Measurements from ENCODE around the gene OR7D2.

The OR7D2 gene

GRCh38 chr19:9178901-9179300, at the start of gene OR7D2:
Gene OR7D2, plus strand, starts transcription at chr19:9178979. Its CDS starts 6,803 bp downstream, at chr19:9185782.
- Mint-ChIP-seq H3K4me3 (no peak within 1 kb of the TSS), H3K9me3 (peaks cover 4% of the 10 kb centered on the region), H3K36me3 (ENCODE audit: low read depth) (peaks cover 29% of the 10 kb centered on the region), H3K4me1 (ENCODE audit: low read depth) (no peaks in the 10 kb centered on the region), H3K27me3 (no peaks in the 10 kb centered on the region), H3K27ac (no peak within 1 kb of the TSS)
- no peak for DNase-seq

- Mint-ChIP-seq H3K27me3 (peaks cover 32% of the 10 kb centered on the region), H3K27ac (no peak overlapping the region), H3K4me1 (ENCODE audit: low read depth) (peaks cover 4% of the 10 kb centered on the region), H3K4me3 (no peak overlapping the region), H3K36me3 (ENCODE audit: low read depth) (no peaks in the 10 kb centered on the region), H3K9me3 (no peaks in the 10 kb centered on the region)
- no peak for DNase-seq
Measured at GRCh38 chr19:9130965-9131364, 47.8 kb upstream of the OR7D2 start.

- Mint-ChIP-seq H3K27me3 (peaks cover 20% of the 10 kb centered on the region), H3K27ac (no peak overlapping the region), H3K4me3 (no peak overlapping the region), H3K4me1 (ENCODE audit: low read depth) (peaks cover 7% of the 10 kb centered on the region), H3K9me3 (no peaks in the 10 kb centered on the region), H3K36me3 (ENCODE audit: low read depth) (no peaks in the 10 kb centered on the region)
- DNase-seq, result no peak
Measured at GRCh38 chr19:9132422-9132821, 46.4 kb upstream of the OR7D2 start.

- Mint-ChIP-seq H3K27me3 (peaks cover 3% of the 10 kb centered on the region), H3K36me3 (ENCODE audit: low read depth) (peaks cover 42% of the 10 kb centered on the region), H3K4me1 (ENCODE audit: low read depth) (peaks cover 39% of the 10 kb centered on the region), H3K9me3 (peaks cover 9% of the 10 kb centered on the region), H3K27ac (peak overlapping the region; percentile 99), H3K4me3 (peak overlapping the region; percentile 97)
- no peak for DNase-seq
Measured at GRCh38 chr19:9139609-9140158, 39.1 kb upstream of the OR7D2 start.

GRCh38 chr19:9140159-9140874, 38.5 kb upstream of the OR7D2 start, which contains the start of gene ZNF317:
Gene ZNF317, plus strand, starts transcription at chr19:9140397. Its CDS starts 15,620 bp downstream, at chr19:9156017.
- Mint-ChIP-seq H3K27me3 (peaks cover 2% of the 10 kb centered on the region), H3K9me3 (peaks cover 13% of the 10 kb centered on the region), H3K4me1 (ENCODE audit: low read depth) (peaks cover 41% of the 10 kb centered on the region), H3K36me3 (ENCODE audit: low read depth) (peaks cover 49% of the 10 kb centered on the region), H3K4me3 (peak within 1 kb of the TSS; percentile 97), H3K27ac (peak within 1 kb of the TSS; percentile 99)
- peak; percentile 88 for DNase-seq

- peaks cover 72% of the 10 kb centered on the region for H3K4me1 Mint-ChIP-seq (ENCODE audit: low read depth)
- H3K36me3 Mint-ChIP-seq (ENCODE audit: low read depth), result peaks cover 93% of the 10 kb centered on the region
- DNase-seq, result no peak
- H3K4me3 Mint-ChIP-seq, result no peak overlapping the region
- H3K27ac Mint-ChIP-seq, result no peak overlapping the region
- peaks cover 33% of the 10 kb centered on the region for H3K9me3 Mint-ChIP-seq
- no peaks in the 10 kb centered on the region for H3K27me3 Mint-ChIP-seq
Measured at GRCh38 chr19:9144920-9145319, 33.9 kb upstream of the OR7D2 start.

GRCh38 chr19:9146882-9147281, 31.9 kb upstream of the OR7D2 start:
- Mint-ChIP-seq H3K27ac (no peak overlapping the region), H3K4me1 (ENCODE audit: low read depth) (peaks cover 79% of the 10 kb centered on the region), H3K9me3 (peaks cover 47% of the 10 kb centered on the region), H3K27me3 (no peaks in the 10 kb centered on the region), H3K4me3 (no peak overlapping the region), H3K36me3 (ENCODE audit: low read depth) (peaks cover 95% of the 10 kb centered on the region)
- no peak for DNase-seq

- Mint-ChIP-seq H3K27ac (no peak overlapping the region), H3K27me3 (no peaks in the 10 kb centered on the region), H3K4me1 (ENCODE audit: low read depth) (peaks cover 76% of the 10 kb centered on the region), H3K36me3 (ENCODE audit: low read depth) (peaks cover 98% of the 10 kb centered on the region), H3K4me3 (no peak overlapping the region), H3K9me3 (peaks cover 52% of the 10 kb centered on the region)
- no peak for DNase-seq
Measured at GRCh38 chr19:9148697-9149096, 30.1 kb upstream of the OR7D2 start.

- Mint-ChIP-seq H3K27ac (no peak overlapping the region), H3K9me3 (peaks cover 49% of the 10 kb centered on the region), H3K27me3 (no peaks in the 10 kb centered on the region), H3K4me3 (no peak overlapping the region), H3K4me1 (ENCODE audit: low read depth) (peaks cover 76% of the 10 kb centered on the region), H3K36me3 (ENCODE audit: low read depth) (peaks cover 98% of the 10 kb centered on the region)
- DNase-seq, result no peak
Measured at GRCh38 chr19:9149997-9150396, 28.8 kb upstream of the OR7D2 start.

GRCh38 chr19:9150650-9151049, 28.1 kb upstream of the OR7D2 start:
- DNase-seq, result no peak
- Mint-ChIP-seq H3K27ac (no peak overlapping the region), H3K4me1 (ENCODE audit: low read depth) (peaks cover 79% of the 10 kb centered on the region), H3K9me3 (peaks cover 49% of the 10 kb centered on the region), H3K4me3 (no peak overlapping the region), H3K27me3 (no peaks in the 10 kb centered on the region), H3K36me3 (ENCODE audit: low read depth) (peaks cover 98% of the 10 kb centered on the region)

GRCh38 chr19:9151367-9151766, 27.4 kb upstream of the OR7D2 start:
- Mint-ChIP-seq H3K27me3 (no peaks in the 10 kb centered on the region), H3K4me3 (no peak overlapping the region), H3K27ac (no peak overlapping the region), H3K36me3 (ENCODE audit: low read depth) (peaks cover 100% of the 10 kb centered on the region), H3K4me1 (ENCODE audit: low read depth) (peaks cover 76% of the 10 kb centered on the region), H3K9me3 (peaks cover 54% of the 10 kb centered on the region)
- DNase-seq, result no peak

GRCh38 chr19:9155591-9155990, 23.2 kb upstream of the OR7D2 start:
- Mint-ChIP-seq H3K4me1 (ENCODE audit: low read depth) (peaks cover 38% of the 10 kb centered on the region), H3K9me3 (peaks cover 50% of the 10 kb centered on the region), H3K4me3 (no peak overlapping the region), H3K27ac (peak overlapping the region; percentile 72), H3K27me3 (no peaks in the 10 kb centered on the region), H3K36me3 (ENCODE audit: low read depth) (peaks cover 99% of the 10 kb centered on the region)
- DNase-seq, result no peak

GRCh38 chr19:9156304-9156703, 22.5 kb upstream of the OR7D2 start:
- Mint-ChIP-seq H3K27ac (no peak overlapping the region), H3K4me3 (no peak overlapping the region), H3K4me1 (ENCODE audit: low read depth) (peaks cover 31% of the 10 kb centered on the region), H3K9me3 (peaks cover 51% of the 10 kb centered on the region), H3K36me3 (ENCODE audit: low read depth) (peaks cover 99% of the 10 kb centered on the region), H3K27me3 (no peaks in the 10 kb centered on the region)
- no peak for DNase-seq

- Mint-ChIP-seq H3K9me3 (peaks cover 47% of the 10 kb centered on the region), H3K27me3 (no peaks in the 10 kb centered on the region)
Measured at GRCh38 chr19:9159891-9160290, 18.9 kb upstream of the OR7D2 start.

GRCh38 chr19:9161427-9161826, 17.4 kb upstream of the OR7D2 start:
- no peak overlapping the region for H3K4me3 Mint-ChIP-seq
- peaks cover 34% of the 10 kb centered on the region for H3K9me3 Mint-ChIP-seq
- H3K27ac Mint-ChIP-seq, result no peak overlapping the region
- H3K4me1 Mint-ChIP-seq (ENCODE audit: low read depth), result no peaks in the 10 kb centered on the region
- no peak for DNase-seq
- peaks cover 95% of the 10 kb centered on the region for H3K36me3 Mint-ChIP-seq (ENCODE audit: low read depth)
- no peaks in the 10 kb centered on the region for H3K27me3 Mint-ChIP-seq

More at GRCh38 chr19:9159891-9160290, 18.9 kb upstream of the OR7D2 start:
- no peak overlapping the region for H3K27ac Mint-ChIP-seq
- H3K36me3 Mint-ChIP-seq (ENCODE audit: low read depth), result peaks cover 97% of the 10 kb centered on the region
- no peak overlapping the region for H3K4me3 Mint-ChIP-seq
- peaks cover 8% of the 10 kb centered on the region for H3K4me1 Mint-ChIP-seq (ENCODE audit: low read depth)
- DNase-seq, result no peak

Measured in activated T-cell treated with anti-CD3 and anti-CD28 coated beads, Interleukin-2, amount 50 U/mL, for 24 hours (primary cell).